ENCODE measurements around the gene ARFGAP2. TPM values are rescaled to one million over a fixed set of nuclear protein-coding genes. Genes with fewer than 3 reads are reported as not detected.

The ARFGAP2 gene
- polyA plus RNA-seq, 1 experiment: 58.1 TPM

DNA sequence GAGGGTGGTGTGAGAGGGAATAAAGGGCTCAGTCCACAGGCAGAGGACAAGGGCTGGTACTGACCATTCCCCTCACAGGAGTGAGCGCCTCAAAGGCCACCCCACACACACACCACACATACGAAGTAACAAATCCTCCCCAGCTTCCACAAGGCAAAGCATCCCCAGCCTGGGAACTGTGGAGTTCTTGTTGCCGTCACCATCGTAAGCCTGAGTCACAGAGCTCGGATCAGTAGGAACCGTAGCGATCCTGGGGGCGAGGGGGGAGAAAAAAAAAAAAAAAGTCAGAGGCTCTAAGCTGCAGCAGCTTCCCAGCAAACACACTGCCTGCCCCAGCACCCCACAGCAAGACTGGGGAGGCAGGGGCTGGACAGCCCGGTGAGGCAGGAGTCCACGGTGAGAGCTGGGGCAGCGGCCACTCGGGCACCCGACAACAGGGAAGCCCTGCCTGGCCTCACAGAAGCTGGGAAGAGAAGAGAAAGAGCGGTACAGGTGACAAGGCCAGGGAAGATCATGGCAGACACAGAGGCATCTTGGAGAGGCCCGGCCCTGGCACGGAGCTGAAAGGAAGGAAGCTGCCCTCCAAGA lies 11.3 kb downstream of the ARFGAP2 start:
- ChIA-PET POLR2A (interaction anchor here (0.7 kb wide), 1 partner anchor 286 kb away, joined by 4 read pairs; no protein-coding TSS in a partner anchor), CTCF (interaction anchor here (0.7 to 0.8 kb wide), 2 partner anchors 12 to 90 kb away, joined by 3 to 4 read pairs; no protein-coding TSS in a partner anchor)
- no peak for DNase-seq (ENCODE audit: low read depth)
- H3K4me3 ChIP-seq (ENCODE audit: low read depth, low read length): no peak overlapping the region
- TF ChIP-seq, protein P1, sequence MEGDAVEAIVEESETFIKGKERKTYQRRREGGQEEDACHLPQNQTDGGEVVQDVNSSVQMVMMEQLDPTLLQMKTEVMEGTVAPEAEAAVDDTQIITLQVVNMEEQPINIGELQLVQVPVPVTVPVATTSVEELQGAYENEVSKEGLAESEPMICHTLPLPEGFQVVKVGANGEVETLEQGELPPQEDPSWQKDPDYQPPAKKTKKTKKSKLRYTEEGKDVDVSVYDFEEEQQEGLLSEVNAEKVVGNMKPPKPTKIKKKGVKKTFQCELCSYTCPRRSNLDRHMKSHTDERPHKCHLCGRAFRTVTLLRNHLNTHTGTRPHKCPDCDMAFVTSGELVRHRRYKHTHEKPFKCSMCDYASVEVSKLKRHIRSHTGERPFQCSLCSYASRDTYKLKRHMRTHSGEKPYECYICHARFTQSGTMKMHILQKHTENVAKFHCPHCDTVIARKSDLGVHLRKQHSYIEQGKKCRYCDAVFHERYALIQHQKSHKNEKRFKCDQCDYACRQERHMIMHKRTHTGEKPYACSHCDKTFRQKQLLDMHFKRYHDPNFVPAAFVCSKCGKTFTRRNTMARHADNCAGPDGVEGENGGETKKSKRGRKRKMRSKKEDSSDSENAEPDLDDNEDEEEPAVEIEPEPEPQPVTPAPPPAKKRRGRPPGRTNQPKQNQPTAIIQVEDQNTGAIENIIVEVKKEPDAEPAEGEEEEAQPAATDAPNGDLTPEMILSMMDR (IDR thresholded peaks at IDR 0.05; ENCODE audit: insufficient read depth, low read depth, low read length): no peak
- peaks cover 40% of the 10 kb centered on the region for H3K36me3 ChIP-seq (ENCODE audit: control insufficient read depth, insufficient read depth, low read length)
- H3K27me3 ChIP-seq (ENCODE audit: control insufficient read depth, insufficient read depth, low read length): no peaks in the 10 kb centered on the region

DNA sequence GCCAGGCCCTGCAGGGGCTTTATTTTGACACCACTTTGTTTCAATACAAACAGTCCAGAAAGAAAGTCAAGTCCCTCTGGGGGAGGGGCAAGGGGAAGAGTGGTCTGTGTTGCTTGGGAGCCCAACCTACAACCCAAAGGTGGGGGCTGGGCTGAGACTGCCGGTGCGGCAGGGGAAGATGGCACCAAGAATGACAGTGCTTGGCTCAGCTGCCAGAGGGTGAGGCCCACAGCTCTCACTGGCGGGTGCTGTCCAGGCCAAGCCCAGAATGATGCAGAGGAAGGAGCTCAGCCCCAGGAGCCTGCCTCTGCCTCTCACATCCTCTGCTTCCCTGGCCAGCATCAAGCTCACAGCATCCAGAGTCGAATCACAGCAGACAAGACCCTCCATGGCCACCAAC lies 12.4 kb downstream of the ARFGAP2 start:
- DNase-seq (ENCODE audit: low read depth): no peak
- Histone ChIP-seq H3K36me3 (ENCODE audit: control insufficient read depth, insufficient read depth, low read length) (peaks cover 38% of the 10 kb centered on the region), H3K27me3 (ENCODE audit: control insufficient read depth, insufficient read depth, low read length) (no peaks in the 10 kb centered on the region), H3K4me3 (ENCODE audit: low read depth, low read length) (no peak overlapping the region)
- POLR2A ChIA-PET: no interaction called here
- CTCF ChIA-PET: interaction anchor here (1.3 to 3.0 kb wide), 8 partner anchors 11 to 300 kb away, joined by 3 to 23 read pairs (median 8); partner anchors contain the start of gene ARFGAP2
- TF ChIP-seq, protein P1 (IDR thresholded peaks at IDR 0.05; ENCODE audit: insufficient read depth, low read depth, low read length): no peak

GRCh38 chr11:47163898-47164297 lies 12.8 kb downstream of the ARFGAP2 start:
- DNase-seq (ENCODE audit: low read depth): no peak
- TF ChIP-seq, protein P1 (IDR thresholded peaks at IDR 0.05; ENCODE audit: insufficient read depth, low read depth, low read length): no peak
- POLR2A ChIA-PET: no interaction called here
- Histone ChIP-seq H3K4me3 (ENCODE audit: low read depth, low read length) (no peak overlapping the region), H3K36me3 (ENCODE audit: control insufficient read depth, insufficient read depth, low read length) (peaks cover 38% of the 10 kb centered on the region), H3K27me3 (ENCODE audit: control insufficient read depth, insufficient read depth, low read length) (no peaks in the 10 kb centered on the region)
- CTCF ChIA-PET: interaction anchor here (1.3 to 4.0 kb wide), 11 partner anchors 7 to 299 kb away, joined by 3 to 24 read pairs (median 10); partner anchors contain the start of genes ARFGAP2 and NR1H3

GRCh38 chr11:47163193-47163592 lies 13.5 kb downstream of the ARFGAP2 start:
- Histone ChIP-seq H3K27me3 (ENCODE audit: control insufficient read depth, insufficient read depth, low read length) (no peaks in the 10 kb centered on the region), H3K4me3 (ENCODE audit: low read depth, low read length) (no peak overlapping the region), H3K36me3 (ENCODE audit: control insufficient read depth, insufficient read depth, low read length) (peaks cover 35% of the 10 kb centered on the region)
- DNase-seq (ENCODE audit: low read depth): no peak
- CTCF ChIA-PET: interaction anchor here (1.1 to 4.0 kb wide), 17 partner anchors 8 to 299 kb away, joined by 3 to 24 read pairs (median 6); partner anchors contain the start of genes ARFGAP2 and NR1H3
- TF ChIP-seq, protein P1 (IDR thresholded peaks at IDR 0.05; ENCODE audit: insufficient read depth, low read depth, low read length): no peak
- POLR2A ChIA-PET: interaction anchor here (0.6 kb wide), 1 partner anchor 242 kb away, joined by 4 read pairs; no protein-coding TSS in a partner anchor

- CTCF ChIA-PET: interaction anchor here (0.6 to 4.0 kb wide), 21 partner anchors 9 to 317 kb away, joined by 3 to 24 read pairs (median 4); partner anchors contain the start of genes ARFGAP2 and NR1H3
- POLR2A ChIA-PET: no interaction called here
- Histone ChIP-seq H3K27me3 (ENCODE audit: control insufficient read depth, insufficient read depth, low read length) (no peaks in the 10 kb centered on the region), H3K36me3 (ENCODE audit: control insufficient read depth, insufficient read depth, low read length) (peaks cover 29% of the 10 kb centered on the region), H3K4me3 (ENCODE audit: low read depth, low read length) (no peak overlapping the region)
- no peak for DNase-seq (ENCODE audit: low read depth)
- TF ChIP-seq, protein P1 (IDR thresholded peaks at IDR 0.05; ENCODE audit: insufficient read depth, low read depth, low read length): no peak
These were observed 14.3 kb downstream of the ARFGAP2 start for GRCh38 chr11:47162426-47162825.

All from BJ (cell line).